ENCODE data around the gene KIAA0930.

- TF ChIP-seq POLR2A (IDR thresholded peaks at IDR 0.05) (no peak), CTCF (IDR thresholded peaks at IDR 0.05) (no peak), EP300 (IDR thresholded peaks at IDR 0.05) (no peak)
Observed at GRCh38 chr22:45262195-45262930, 21.7 kb upstream of the KIAA0930 start.
